ACHN (cell line): Measurements from ENCODE around the gene KIF26A.

Experiments
- DNase-seq: peaks from one replicate; pipeline ENCODE4 v3.0.0-alpha.2; 2015
- in situ Hi-C: cut with HindIII; loops from 2 replicates; pipeline ENCODE4 v1.10.0; 2017; ENCODE audit warnings: low sequenced_read_pairs, low pct_ligation_motif_present, low pct_unique_long_range_greater_than_20kb

The KIF26A gene

GRCh38 chr14:104110491-104111209 lies 27.7 kb upstream of the KIF26A start:
- DNase-seq: no peak

GRCh38 chr14:104111301-104112112 lies 26.9 kb upstream of the KIF26A start:
- no peak for DNase-seq
- in situ Hi-C loops: no loop called here

More at GRCh38 chr14:104110491-104111209, 27.7 kb upstream of the KIF26A start:
- in situ Hi-C loops: no loop called here

GRCh38 chr14:104112113-104112505 lies 26.3 kb upstream of the KIF26A start:
- in situ Hi-C loops: no loop called here
- no peak for DNase-seq

GRCh38 chr14:104112609-104113571 lies 25.5 kb upstream of the KIF26A start:
- in situ Hi-C loops: no loop called here
- DNase-seq: no peak

GRCh38 chr14:104113631-104114420 lies 24.6 kb upstream of the KIF26A start:
- DNase-seq: no peak
- in situ Hi-C loops: no loop called here

- no peak for DNase-seq
- in situ Hi-C loops: no loop called here
These were observed 23.8 kb upstream of the KIF26A start for GRCh38 chr14:104114421-104115130.

- no peak for DNase-seq
- in situ Hi-C loops: no loop called here
These were observed 23.2 kb upstream of the KIF26A start for GRCh38 chr14:104115131-104115600.

- in situ Hi-C loops: no loop called here
These were observed 22.6 kb upstream of the KIF26A start for GRCh38 chr14:104115691-104116287.

GRCh38 chr14:104116288-104116755 lies 22.1 kb upstream of the KIF26A start:
- no peak for DNase-seq

More at GRCh38 chr14:104115691-104116287, 22.6 kb upstream of the KIF26A start:
- DNase-seq: no peak

GRCh38 chr14:104116756-104117340 lies 21.5 kb upstream of the KIF26A start:
- in situ Hi-C loops: no loop called here

More at GRCh38 chr14:104116288-104116755, 22.1 kb upstream of the KIF26A start:
- in situ Hi-C loops: no loop called here

GRCh38 chr14:104117341-104118005 lies 20.9 kb upstream of the KIF26A start:
- in situ Hi-C loops: no loop called here
- no peak for DNase-seq

More at GRCh38 chr14:104116756-104117340, 21.5 kb upstream of the KIF26A start:
- no peak for DNase-seq

GRCh38 chr14:104118006-104118844 lies 20.2 kb upstream of the KIF26A start:
- DNase-seq: no peak
- in situ Hi-C loops: no loop called here

GRCh38 chr14:104119119-104119487 lies 19.3 kb upstream of the KIF26A start:
- in situ Hi-C loops: no loop called here
- DNase-seq: no peak

- no peak for DNase-seq
- in situ Hi-C loops: no loop called here
These were observed 18.7 kb upstream of the KIF26A start for GRCh38 chr14:104119488-104120251.
